GM12875 (cell line): ENCODE results near the gene OR8D2.

Source experiments
- H3K4me3 ChIP-seq: one replicate; pipeline ENCODE4 v1.5.1; 2011; ENCODE audit warnings: low read depth, low read length, control low read depth
- CTCF ChIP-seq: IDR thresholded peaks from 2 replicates; pipeline ENCODE4 v1.5.1; 2011; ENCODE audit warnings: low read depth, mild to moderate bottlenecking, control low read depth, inconsistent platforms, low read length, moderate library complexity, borderline replicate concordance; ENCODE audit not compliant: insufficient read depth

OR8D2 gene

DNA sequence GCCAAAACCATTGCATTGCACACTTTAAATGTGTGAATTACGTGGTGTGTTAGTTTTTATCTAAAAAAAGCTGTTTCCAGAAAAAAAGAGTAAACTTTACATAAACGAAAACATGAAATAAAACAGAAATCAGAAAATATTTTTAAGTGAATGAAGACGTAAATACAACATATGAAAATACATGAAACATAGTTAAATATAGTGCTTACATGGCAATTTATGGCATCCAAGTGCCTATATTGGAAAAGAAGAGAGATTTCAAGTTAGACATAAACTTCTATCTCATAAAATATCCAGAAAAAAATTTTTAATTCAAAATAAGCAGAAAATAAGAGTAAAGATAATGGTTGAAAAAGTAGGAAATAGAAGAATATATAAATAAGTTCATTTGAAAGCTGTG, 11.9 kb upstream of the OR8D2 start:
- TF ChIP-seq CTCF, result no peak
- no peak overlapping the region for H3K4me3 ChIP-seq

- no peak for TF ChIP-seq CTCF
- H3K4me3 ChIP-seq, result no peak overlapping the region
Measured at GRCh38 chr11:124329787-124330478, 9.9 kb upstream of the OR8D2 start.

GRCh38 chr11:124327775-124328174, 7.8 kb upstream of the OR8D2 start:
- no peak for TF ChIP-seq CTCF
- no peak overlapping the region for H3K4me3 ChIP-seq

- no peak for TF ChIP-seq CTCF
- no peak overlapping the region for H3K4me3 ChIP-seq
Measured at GRCh38 chr11:124322356-124322755, 2.4 kb upstream of the OR8D2 start.

DNA sequence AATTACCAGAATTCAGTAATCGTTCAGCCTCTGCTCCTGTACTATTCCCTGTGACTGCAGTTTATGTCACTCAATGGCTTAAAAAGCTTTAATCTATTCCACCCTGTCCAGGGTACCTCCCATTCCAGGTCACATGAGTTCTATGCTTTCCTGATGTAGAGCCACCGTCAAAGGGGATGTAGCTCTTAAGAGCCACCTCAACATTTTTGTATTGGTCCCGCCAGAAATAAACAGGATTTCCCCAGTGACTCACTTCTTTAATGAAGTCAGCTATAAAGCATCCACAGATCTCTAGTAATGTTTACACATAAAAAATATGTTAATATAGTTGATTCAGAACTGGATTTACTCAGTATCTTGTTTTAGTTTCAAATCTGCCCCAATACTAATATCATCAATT, 4.9 kb downstream of the OR8D2 start:
- no peak for TF ChIP-seq CTCF
- no peak overlapping the region for H3K4me3 ChIP-seq

DNA sequence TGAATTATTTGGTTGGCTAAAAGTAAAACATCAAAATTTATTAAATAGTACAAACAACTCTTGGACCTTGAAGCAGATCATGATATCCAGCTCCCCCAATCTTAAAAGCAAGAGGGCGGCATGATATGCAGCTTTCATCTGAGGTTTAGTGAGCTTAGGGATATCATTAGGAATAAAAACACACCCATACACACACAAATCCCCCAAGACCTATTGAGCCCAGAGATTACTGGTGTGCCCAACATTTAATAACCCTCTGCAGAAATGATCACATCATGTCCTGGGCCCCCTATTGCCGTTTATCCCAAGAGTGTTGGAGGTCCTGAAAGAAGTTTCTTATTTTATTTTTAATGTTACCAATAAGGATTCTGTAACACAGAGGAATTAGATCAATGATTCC, 6.1 kb downstream of the OR8D2 start, which contains the start of gene OR8D1:
TSS of gene OR8D1 (minus strand) at position 101 of the 400 bp plus-strand sequence. CDS start 3,183 bp downstream, outside the sequence.
- TF ChIP-seq CTCF, result no peak
- no peak within 1 kb of the TSS for H3K4me3 ChIP-seq

DNA sequence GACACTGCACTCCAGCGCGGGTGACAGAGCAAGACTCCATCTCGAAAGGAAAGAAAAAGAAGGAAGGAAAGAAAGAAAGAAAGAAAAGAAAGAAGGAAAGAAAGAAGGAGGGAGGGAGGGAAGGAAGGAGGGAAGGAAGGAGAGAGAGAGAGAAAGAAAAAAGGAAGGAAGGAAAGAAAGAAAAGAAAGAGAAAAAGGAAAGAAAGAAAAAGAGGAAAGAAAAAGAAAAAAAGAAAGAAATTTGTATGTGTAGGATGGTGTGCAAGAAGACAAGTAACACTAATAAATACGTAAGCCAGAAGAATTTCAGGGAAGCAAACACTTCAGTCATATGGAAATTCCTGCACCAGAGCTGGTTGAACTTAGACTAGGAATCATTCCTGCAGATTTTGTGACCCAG, 6.9 kb downstream of the OR8D2 start:
- no peak overlapping the region for H3K4me3 ChIP-seq
- no peak for TF ChIP-seq CTCF
